ENCODE data around the gene MPI. TPM values are rescaled to one million over a fixed set of nuclear protein-coding genes. Genes with fewer than 3 reads are reported as not detected.

MPI gene
- total RNA-seq, 4 donors from 2014 or later = 27.6 to 73.1 (median 32.5) TPM

- TF ChIP-seq POLR2A (IDR thresholded peaks at IDR 0.05) (no peak), CTCF (IDR thresholded peaks at IDR 0.05) (no peak)
- WGBS, 2 donors = 0% methylated on average over 18 of the region's 18 CpGs
These were observed 47.4 kb downstream of the MPI start for GRCh38 chr15:74937272-74937589.

GRCh38 chr15:74937590-74938371 lies 47.9 kb downstream of the MPI start, which contains the start of gene COX5A:
COX5A (minus strand) TSS chr15:74938073; CDS start chr15:74938014, 59 bp downstream.
- TF ChIP-seq POLR2A (IDR thresholded peaks at IDR 0.05) = no peak
- TF ChIP-seq CTCF (IDR thresholded peaks at IDR 0.05) = no peak

More at GRCh38 chr15:74937272-74937589, 47.4 kb downstream of the MPI start:
- intact Hi-C loops (cut with DNase I; ENCODE audit: low total_unique reads) = no loop called here
- no peak for DNase-seq (ENCODE audit: low spot score in 2 of 2)
- H3K4me3 ChIP-seq (ENCODE audit: low read depth, poor library complexity, severe bottlenecking) = peak overlapping the region; percentile 97

GRCh38 chr15:74950078-74950908 lies 60.5 kb downstream of the MPI start:
- intact Hi-C loops (cut with DNase I; ENCODE audit: low total_unique reads) = loop anchor here (5.0 kb wide), 1 partner anchor 168 kb away; the partner anchor contains the start of gene CSK
- DNase-seq (ENCODE audit: low spot score in 2 of 2) = peak; percentile 82 to 94
- H3K4me3 ChIP-seq (ENCODE audit: low read depth, poor library complexity, severe bottlenecking) = no peak overlapping the region
- TF ChIP-seq POLR2A (IDR thresholded peaks at IDR 0.05) (no peak), CTCF (IDR thresholded peaks at IDR 0.05) (peak in 2 of 3 donors; percentile 69 to 99)
- WGBS, 2 donors = 34 to 46% methylated on average over 7 of the region's 7 CpGs

More at GRCh38 chr15:74937590-74938371, 47.9 kb downstream of the MPI start, which contains the start of gene COX5A:
- intact Hi-C loops (cut with DNase I; ENCODE audit: low total_unique reads) = no loop called here
- DNase-seq (ENCODE audit: low spot score in 2 of 2) = peak; percentile 94 to 98
- H3K4me3 ChIP-seq (ENCODE audit: low read depth, poor library complexity, severe bottlenecking) = peak within 1 kb of the TSS; percentile 97
- WGBS, 2 donors = 0% methylated on average over 44 to 69 of the region's 85 CpGs

- 69 to 72% methylated on average over 3 of the region's 3 CpGs for WGBS, 2 donors
These were observed 61.2 kb downstream of the MPI start for GRCh38 chr15:74951006-74951405.

More at GRCh38 chr15:74951006-74951405, 61.2 kb downstream of the MPI start:
- no peak overlapping the region for H3K4me3 ChIP-seq (ENCODE audit: low read depth, poor library complexity, severe bottlenecking)
- DNase-seq (ENCODE audit: low spot score in 2 of 2) = no peak
- TF ChIP-seq CTCF (IDR thresholded peaks at IDR 0.05) (no peak), POLR2A (IDR thresholded peaks at IDR 0.05) (no peak)
- intact Hi-C loops (cut with DNase I; ENCODE audit: low total_unique reads) = loop anchor here (5.0 kb wide), 1 partner anchor 169 kb away; the partner anchor contains the start of gene CSK

Small RNA genes within 50 kb of the gene (microRNA-seq; reads per million reads assigned to microRNA genes)
- gene MIR6882 (ENCODE audit: borderline number of aligned reads in 1 of 2, borderline replicate concordance in 2 of 2) = 0.57 to 2.0 reads per million in 2 donors

Other genes with a start within 250 kb of the MPI start
- 10 to 100 TPM; 11.2 to 33.6 (median 17.6) TPM for gene EDC3, start 194.0 kb upstream of the MPI start, total RNA-seq
- 1 to 10 TPM; 3.0 to 6.8 (median 3.6) TPM for gene CYP1A1, start 164.5 kb upstream of the MPI start, total RNA-seq
- not detected for gene CYP1A2, start 141.2 kb upstream of the MPI start, total RNA-seq
- gene CSK, start 108.0 kb upstream of the MPI start, total RNA-seq = 10 to 100 TPM; 37.6 to 47.3 (median 45.4) TPM
- 1 to 10 TPM in 1 of 4 donors, under 1 TPM in 1, not detected in 2; 0.29 to 1.3 TPM for gene LMAN1L, start 77.2 kb upstream of the MPI start, total RNA-seq
- under 1 TPM; 0.17 to 0.84 (median 0.28) TPM for gene CPLX3, start 63.4 kb upstream of the MPI start, total RNA-seq
- gene ULK3, start 46.9 kb upstream of the MPI start, total RNA-seq = 100 to 1,000 TPM; 108 to 189 (median 123) TPM
- 100 to 1,000 TPM in 3 of 4 donors, 10 to 100 TPM in 1; 97.2 to 134 (median 107) TPM for gene SCAMP2, start 16.7 kb upstream of the MPI start, total RNA-seq
- 10 to 100 TPM; 60.3 to 72.6 (median 67.5) TPM for gene FAM219B, start 16.8 kb downstream of the MPI start, total RNA-seq
- 100 to 1,000 TPM; 109 to 175 (median 137) TPM for gene COX5A, start 48.0 kb downstream of the MPI start, total RNA-seq
- gene RPP25, start 66.7 kb downstream of the MPI start, total RNA-seq = 10 to 100 TPM in 1 of 4 donors, 1 to 10 TPM in 3; 5.4 to 10.6 (median 8.4) TPM
- 1 to 10 TPM in 3 of 4 donors, under 1 TPM in 1; 0.46 to 5.4 (median 1.2) TPM for gene SCAMP5, start 105.5 kb downstream of the MPI start, total RNA-seq
- 10 to 100 TPM; 14.4 to 21.4 (median 17.5) TPM for gene PPCDC, start 133.5 kb downstream of the MPI start, total RNA-seq

Measured in lower leg skin (tissue), 4 donors.